IMR-90 (cell line): ENCODE data around the gene RYR1.
"Not testable (repeated sequence)": the region's sequence is repeated elsewhere in the genome, so short reads cannot be mapped to it uniquely, and the experiment has no call there.

Experiments
- BHLHE40 ChIP-seq: fragments of 150-350 bp; IDR thresholded peaks from 2 replicates; pipeline ENCODE4 v1.6.1; 2016; ENCODE audit warnings: mild to moderate bottlenecking, low read depth, low read length
- CEBPB ChIP-seq: IDR thresholded peaks from 2 replicates; pipeline ENCODE4 v1.6.1; 2012; ENCODE audit warnings: low read depth, low read length, improper control_type of control experiment
- CTCF ChIP-seq: conservative IDR thresholded peaks from 2 replicates; pipeline ENCODE4 v1.5.1; 2012; ENCODE audit warnings: mild to moderate bottlenecking, low read depth, low read length, improper control_type of control experiment
- POLR2A ChIP-seq: IDR thresholded peaks from 2 replicates; pipeline ENCODE4 v1.6.1; 2012; ENCODE audit warnings: mild to moderate bottlenecking, low read depth, low read length
- USF2 ChIP-seq: fragments of 150-350 bp; IDR thresholded peaks from 2 replicates; pipeline ENCODE4 v1.6.1; 2017; ENCODE audit warnings: mild to moderate bottlenecking, antibody characterized with exemption, low read length, low read depth

- TF ChIP-seq POLR2A, CTCF, USF2, BHLHE40, CEBPB: not testable (repeated sequence)
These were observed 119.7 kb downstream of the RYR1 start for GRCh38 chr19:38553239-38553638.
